CD14-positive monocyte (primary cell): Measurements from ENCODE around the gene MRPL9. TPM values are rescaled to one million over a fixed set of nuclear protein-coding genes. Genes with fewer than 3 reads are reported as not detected.

Source experiments
- DNase-seq, 3 donors: peaks; one replicate each; pipeline ENCODE4 v3.0.0-alpha.2; 2011 to 2022
- H2AFZ ChIP-seq: 2 replicates; pipeline ENCODE4 v1.6.0; 2012; ENCODE audit warnings: mild to moderate bottlenecking, low read depth, low read length, inconsistent platforms; ENCODE audit not compliant: insufficient read depth, poor library complexity, severe bottlenecking
- H3K27ac ChIP-seq, 2 donors: 1 replicate in 1 of 2; 2 replicates in 1 of 2; pipeline ENCODE4 v1.5.1; 2012 to 2013; ENCODE audit warnings: low read length in 2 of 2, control low read depth in 1 of 2, inconsistent platforms in 1 of 2, low read depth in 1 of 2, mild to moderate bottlenecking in 1 of 2
- H3K27me3 ChIP-seq, 2 donors: one replicate each; pipeline versions ENCODE4 v1.6.0 to v1.6.1; 2011 to 2013; ENCODE audit warnings: low read length in 2 of 2; ENCODE audit not compliant: control insufficient read depth in 2 of 2, insufficient read depth in 2 of 2
- H3K36me3 ChIP-seq, 2 donors: replicated peaks in 1 of 2; 1 replicate in 1 of 2; 2 replicates in 1 of 2; pipeline versions ENCODE4 v1.5.1 to v1.6.1; 2012 to 2013; ENCODE audit warnings: low read length in 2 of 2, control low read depth in 1 of 2, inconsistent platforms in 1 of 2, mild to moderate bottlenecking in 1 of 2; ENCODE audit not compliant: insufficient read depth in 2 of 2, control insufficient read depth in 1 of 2
- H3K4me1 ChIP-seq, 2 donors: 1 replicate in 1 of 2; 2 replicates in 1 of 2; pipeline versions ENCODE4 v1.5.1 to v1.6.1; 2012 to 2013; ENCODE audit warnings: low read length in 2 of 2, control low read depth in 1 of 2, inconsistent platforms in 1 of 2, mild to moderate bottlenecking in 1 of 2, moderate library complexity in 1 of 2; ENCODE audit not compliant: insufficient read depth in 2 of 2, control insufficient read depth in 1 of 2
- H3K4me2 ChIP-seq: replicated peaks from 2 replicates; pipeline ENCODE3; 2012; ENCODE audit warnings: low read length, moderate library complexity, mild to moderate bottlenecking; ENCODE audit not compliant: poor library complexity, severe bottlenecking; ENCODE audit errors: extremely low read depth
- H3K4me3 ChIP-seq, 3 experiments: fragments of 200-600 bp in 1 of 3; sonication (generic) in 1 of 3; replicated peaks in 1 of 3; 1 replicate in 2 of 3; 2 replicates in 1 of 3; pipeline ENCODE4 v1.5.1; 2011 to 2013; ENCODE audit warnings: low read length in 3 of 3, mild to moderate bottlenecking in 3 of 3, control low read depth in 2 of 3, low read depth in 2 of 3, inconsistent platforms in 1 of 3, moderate library complexity in 1 of 3
- H3K79me2 ChIP-seq: 2 replicates; pipeline ENCODE4 v1.6.0; 2012; ENCODE audit warnings: mild to moderate bottlenecking, control low read depth, inconsistent platforms, low read length, moderate library complexity; ENCODE audit not compliant: insufficient read depth
- H3K9ac ChIP-seq: 2 replicates; pipeline ENCODE4 v1.6.0; 2017; ENCODE audit warnings: low read length, mild to moderate bottlenecking; ENCODE audit not compliant: insufficient read depth, poor library complexity, severe bottlenecking
- H3K9me3 ChIP-seq, 2 donors: replicated peaks in 1 of 2; 1 replicate in 1 of 2; 2 replicates in 1 of 2; pipeline versions ENCODE4 v1.5.1 to v1.6.1; 2012 to 2013; ENCODE audit warnings: low read length in 2 of 2, control low read depth in 1 of 2; ENCODE audit not compliant: control insufficient read depth in 1 of 2, insufficient read depth in 1 of 2
- H4K20me1 ChIP-seq: 2 replicates; pipeline ENCODE4 v1.6.0; 2012; ENCODE audit warnings: mild to moderate bottlenecking, low read length, control low read depth, moderate library complexity; ENCODE audit not compliant: insufficient read depth
- H3K27ac Mint-ChIP-seq, 7 donors: one replicate each; pipeline ENCODE4 v1.8.0; 2020; ENCODE audit warnings: mild to moderate bottlenecking in 7 of 7, mixed read lengths in 7 of 7, moderate library complexity in 6 of 7, inconsistent platforms in 2 of 7
- H3K27me3 Mint-ChIP-seq, 3 donors: one replicate each; pipeline ENCODE4 v1.8.0; 2021 to 2022; ENCODE audit warnings: low read depth in 3 of 3, mild to moderate bottlenecking in 3 of 3, mixed read lengths in 3 of 3, moderate library complexity in 3 of 3, inconsistent platforms in 1 of 3
- H3K36me3 Mint-ChIP-seq, 2 donors: one replicate each; pipeline ENCODE4 v1.8.0; 2020; ENCODE audit warnings: mixed read lengths in 2 of 2, inconsistent platforms in 1 of 2, mild to moderate bottlenecking in 1 of 2
- H3K4me1 Mint-ChIP-seq: one replicate; pipeline ENCODE4 v1.8.0; 2020; ENCODE audit warnings: mild to moderate bottlenecking, mixed read lengths
- H3K4me3 Mint-ChIP-seq, 2 donors: one replicate each; pipeline ENCODE4 v1.8.0; 2020; ENCODE audit warnings: mild to moderate bottlenecking in 2 of 2, mixed read lengths in 2 of 2, moderate library complexity in 1 of 2
- H3K9me3 Mint-ChIP-seq, 7 donors: one replicate each; pipeline ENCODE4 v1.8.0; 2020 to 2022; ENCODE audit warnings: mixed read lengths in 7 of 7, mild to moderate bottlenecking in 6 of 7, moderate library complexity in 6 of 7, inconsistent platforms in 2 of 7
- WGBS: methylation state at CpG from one replicate; pipeline ENCODE4 v1.1.5; 2013; ENCODE audit warnings: missing lambda C conversion rate; ENCODE audit not compliant: insufficient coverage; 5-methylcytosine and 5-hydroxymethylcytosine counted together
- intact Hi-C, 2 donors: fragments of 100-400 bp; cut with micrococcal nuclease; formaldehyde crosslinking; loops; one replicate each; pipeline versions ENCODE4 v1.15.0 to v1.15.1; 2023
- polyA plus RNA-seq, 3 donors: library from polyadenylated mRNA; depleted of rRNA in 1 of 3; unstranded in 2 of 3; stranded (reverse) in 1 of 3; fragments of 300-500 nt in 2 of 3; fragments of >200 nt in 1 of 3; fragmentation: Illumina TruSeq in 2 of 3; gene quantifications; 1 replicate in 2 of 3; 2 replicates in 1 of 3; pipeline ENCODE4 v1.2.3, GENCODE V29; 2012 to 2021
- TF ChIP-seq, protein P1 (sequence below): fragments of 200-600 bp; IDR thresholded peaks from one replicate; pipeline ENCODE4 v1.8.0; 2022; ENCODE audit warnings: antibody characterized with exemption, mild to moderate bottlenecking

Gene MRPL9
- polyA plus RNA-seq, 3 donors, result 25.6 to 56.6 (median 56.4) TPM

DNA sequence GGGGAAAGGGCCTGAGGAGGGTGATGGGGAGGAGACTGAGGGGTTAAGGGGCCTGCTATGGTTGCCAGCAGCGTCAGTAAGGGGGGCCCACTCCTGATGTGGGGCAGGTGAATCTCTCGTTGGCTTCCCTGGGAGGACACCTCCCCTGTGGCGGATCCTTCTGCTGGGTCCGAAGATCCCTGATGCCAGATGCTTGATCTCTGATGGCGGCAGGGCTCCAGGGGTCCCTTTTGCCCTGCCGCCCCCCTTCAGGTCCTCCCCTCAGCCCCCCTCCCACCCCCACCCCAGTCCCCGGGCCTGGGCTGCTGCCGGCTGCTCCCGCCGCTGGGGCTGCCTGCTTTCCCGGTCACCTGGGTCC lies 46.9 kb downstream of the MRPL9 start:
- TF ChIP-seq, protein P1, sequence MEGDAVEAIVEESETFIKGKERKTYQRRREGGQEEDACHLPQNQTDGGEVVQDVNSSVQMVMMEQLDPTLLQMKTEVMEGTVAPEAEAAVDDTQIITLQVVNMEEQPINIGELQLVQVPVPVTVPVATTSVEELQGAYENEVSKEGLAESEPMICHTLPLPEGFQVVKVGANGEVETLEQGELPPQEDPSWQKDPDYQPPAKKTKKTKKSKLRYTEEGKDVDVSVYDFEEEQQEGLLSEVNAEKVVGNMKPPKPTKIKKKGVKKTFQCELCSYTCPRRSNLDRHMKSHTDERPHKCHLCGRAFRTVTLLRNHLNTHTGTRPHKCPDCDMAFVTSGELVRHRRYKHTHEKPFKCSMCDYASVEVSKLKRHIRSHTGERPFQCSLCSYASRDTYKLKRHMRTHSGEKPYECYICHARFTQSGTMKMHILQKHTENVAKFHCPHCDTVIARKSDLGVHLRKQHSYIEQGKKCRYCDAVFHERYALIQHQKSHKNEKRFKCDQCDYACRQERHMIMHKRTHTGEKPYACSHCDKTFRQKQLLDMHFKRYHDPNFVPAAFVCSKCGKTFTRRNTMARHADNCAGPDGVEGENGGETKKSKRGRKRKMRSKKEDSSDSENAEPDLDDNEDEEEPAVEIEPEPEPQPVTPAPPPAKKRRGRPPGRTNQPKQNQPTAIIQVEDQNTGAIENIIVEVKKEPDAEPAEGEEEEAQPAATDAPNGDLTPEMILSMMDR, result no peak
- Mint-ChIP-seq H3K9me3 (peaks cover 0 to 14% (median 4%) of the 10 kb centered on the region in 7 donors), H3K4me1 (peaks cover 20% of the 10 kb centered on the region), H3K4me3 (peak overlapping the region in 1 of 2 donors; percentile 64), H3K27me3 (peaks cover 62 to 72% (median 69%) of the 10 kb centered on the region in 3 donors), H3K27ac (no peak overlapping the region), H3K36me3 (peaks cover 4 to 6% of the 10 kb centered on the region in 2 donors)
- H2AFZ ChIP-seq, result no peak overlapping the region
- H3K4me2 ChIP-seq, result no peak overlapping the region
- H3K9ac ChIP-seq, result no peak overlapping the region
- no peaks in the 10 kb centered on the region for H4K20me1 ChIP-seq
- 16% methylated on average over 6 of the region's 11 CpGs for WGBS
- H3K27me3 ChIP-seq, result peaks cover 40 to 65% of the 10 kb centered on the region in 2 donors
- no peak overlapping the region for H3K4me3 ChIP-seq
- H3K27ac ChIP-seq, result no peak overlapping the region
- H3K9me3 ChIP-seq, result no peaks in the 10 kb centered on the region
- no peaks in the 10 kb centered on the region for H3K79me2 ChIP-seq
- peaks cover 9 to 13% of the 10 kb centered on the region in 2 donors for H3K4me1 ChIP-seq
- DNase-seq, result no peak
- intact Hi-C loops, result no loop called here
- H3K36me3 ChIP-seq, result no peaks in the 10 kb centered on the region

DNA sequence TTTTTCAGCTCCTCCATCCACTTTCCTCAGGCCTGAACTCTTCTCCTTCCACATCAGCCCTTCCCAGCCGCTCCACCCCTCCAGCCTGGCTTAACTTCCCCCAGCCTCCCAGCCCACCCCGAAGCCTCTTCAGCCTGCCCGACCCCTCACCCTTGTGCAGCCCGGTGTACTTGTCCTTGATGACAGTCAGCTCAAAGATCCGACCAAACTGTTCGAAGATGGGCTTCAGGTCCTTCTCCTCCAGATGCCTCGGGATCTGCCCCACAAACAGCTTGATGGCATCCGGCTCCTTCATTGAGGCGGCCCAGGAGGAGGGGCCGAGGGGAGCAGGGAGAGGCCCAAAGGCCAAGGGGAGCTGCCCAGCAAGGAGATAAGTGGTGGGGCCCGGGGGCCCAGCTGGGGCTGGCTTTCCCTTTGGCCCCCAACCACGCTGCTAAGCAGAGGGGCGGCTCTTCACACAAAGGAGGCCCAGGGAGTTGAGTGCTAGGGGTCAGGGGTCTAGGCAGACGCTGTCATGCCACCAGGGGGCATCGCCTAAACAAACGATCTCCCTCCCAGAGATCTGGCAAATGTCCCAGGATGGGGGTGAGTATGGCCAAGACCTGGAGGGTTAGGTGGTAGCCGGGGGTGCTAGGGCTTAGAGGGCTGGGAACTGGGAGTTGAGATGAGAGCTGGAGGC lies 47.4 kb downstream of the MRPL9 start:
- no peak overlapping the region for H3K9ac ChIP-seq
- no peaks in the 10 kb centered on the region for H3K36me3 ChIP-seq
- no peak overlapping the region for H3K4me3 ChIP-seq
- peaks cover 6 to 9% of the 10 kb centered on the region in 2 donors for H3K4me1 ChIP-seq
- peaks cover 40 to 65% of the 10 kb centered on the region in 2 donors for H3K27me3 ChIP-seq
- no peak overlapping the region for H2AFZ ChIP-seq
- H3K9me3 ChIP-seq, result no peaks in the 10 kb centered on the region
- DNase-seq, result no peak
- intact Hi-C loops, result no loop called here
- Mint-ChIP-seq H3K36me3 (peaks cover 4 to 6% of the 10 kb centered on the region in 2 donors), H3K4me3 (peak overlapping the region in 1 of 2 donors; percentile 64), H3K27me3 (peaks cover 59 to 69% (median 66%) of the 10 kb centered on the region in 3 donors), H3K9me3 (peaks cover 0 to 11% (median 4%) of the 10 kb centered on the region in 7 donors), H3K4me1 (peaks cover 16% of the 10 kb centered on the region), H3K27ac (peak overlapping the region in 1 of 7 donors; percentile 12)
- TF ChIP-seq, protein P1, result no peak
- no peaks in the 10 kb centered on the region for H3K79me2 ChIP-seq
- H3K4me2 ChIP-seq, result no peak overlapping the region
- no peak overlapping the region for H3K27ac ChIP-seq
- WGBS, result 60% methylated on average over 12 of the region's 17 CpGs
- no peaks in the 10 kb centered on the region for H4K20me1 ChIP-seq
